HG02884 (cell line): ENCODE results near the gene ADGRE1.

Experiments used
- ATAC-seq: cut with Tn5 transposase; IDR thresholded peaks from one replicate; pipeline ENCODE4 v1.9.1; 2021; ENCODE audit warnings: mild to moderate bottlenecking, moderate library complexity; ENCODE audit not compliant: unreplicated experiment

Gene ADGRE1

DNA sequence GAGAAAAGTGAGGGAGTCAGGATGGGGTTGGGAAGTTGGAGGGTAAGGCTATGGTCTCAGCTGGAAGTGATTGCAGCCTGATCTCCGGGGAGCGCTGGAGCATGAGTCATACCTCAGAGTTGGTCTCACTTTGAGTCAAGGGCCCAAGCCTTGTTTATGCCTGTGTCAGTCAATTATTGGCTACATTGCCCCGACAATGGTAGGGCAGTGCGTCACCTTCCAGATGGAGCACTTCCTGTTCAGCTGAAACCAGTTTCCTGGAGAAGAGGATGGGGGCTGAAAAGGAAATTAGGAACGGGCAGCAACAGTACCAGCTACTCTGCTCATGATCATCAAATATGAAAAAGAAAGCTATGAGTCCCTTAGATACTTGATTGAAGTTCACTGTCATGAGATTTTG is 60.4 kb downstream of the ADGRE1 start:
- ATAC-seq = no peak

DNA sequence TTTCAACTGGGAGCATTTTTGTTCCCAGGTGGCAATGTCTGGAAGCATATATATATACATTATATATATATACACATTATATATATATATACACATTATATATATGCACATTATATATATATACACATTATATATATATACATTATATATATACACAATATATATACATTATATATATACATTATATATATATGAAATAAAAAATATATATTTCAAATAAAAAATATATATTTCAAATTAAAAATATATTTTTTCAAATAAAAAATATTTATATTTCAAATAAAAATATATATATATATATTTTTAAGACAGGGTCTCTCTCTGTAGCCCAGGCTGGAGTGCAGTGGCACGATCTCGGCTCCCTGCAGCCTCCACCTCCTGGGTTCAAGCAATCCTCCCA is 61.5 kb downstream of the ADGRE1 start:
- ATAC-seq = no peak

DNA sequence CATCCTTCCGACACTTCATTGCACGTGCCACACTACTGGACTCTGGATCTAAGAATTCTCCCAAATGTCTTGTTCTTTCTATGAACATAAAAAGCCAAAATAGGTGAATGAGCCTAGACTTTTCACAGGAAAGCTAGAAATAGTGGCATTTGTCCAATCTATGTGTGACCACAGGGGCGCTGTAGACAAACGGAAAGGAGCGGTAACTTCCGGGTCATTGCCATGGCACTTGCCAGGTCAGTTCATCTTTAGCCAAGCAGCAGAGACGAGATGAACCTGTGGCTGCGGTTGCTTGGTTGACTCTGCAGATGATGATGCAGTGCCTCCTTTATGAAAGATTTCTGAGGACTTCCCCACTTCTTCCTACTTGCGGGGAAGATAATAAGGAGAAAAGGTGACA is 65.6 kb downstream of the ADGRE1 start:
- ATAC-seq = no peak

DNA sequence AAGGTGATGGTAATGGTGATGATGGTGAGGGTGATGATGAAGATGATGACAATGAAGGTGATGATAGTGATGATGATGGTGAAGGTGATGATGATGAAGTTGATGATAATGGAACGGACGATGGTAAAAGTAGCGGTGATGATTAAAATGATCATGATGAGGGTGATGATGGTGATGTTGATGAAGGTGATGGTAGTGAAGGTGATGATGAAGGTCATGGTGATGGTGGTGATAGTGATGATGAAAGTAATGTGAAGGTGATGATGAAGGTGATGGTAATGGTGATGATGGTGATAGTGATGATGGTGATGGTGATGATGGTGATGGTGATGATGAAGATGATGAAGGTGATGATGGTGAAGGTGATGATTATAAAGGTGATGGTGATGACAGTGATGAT is 67.7 kb downstream of the ADGRE1 start:
- ATAC-seq = no peak

DNA sequence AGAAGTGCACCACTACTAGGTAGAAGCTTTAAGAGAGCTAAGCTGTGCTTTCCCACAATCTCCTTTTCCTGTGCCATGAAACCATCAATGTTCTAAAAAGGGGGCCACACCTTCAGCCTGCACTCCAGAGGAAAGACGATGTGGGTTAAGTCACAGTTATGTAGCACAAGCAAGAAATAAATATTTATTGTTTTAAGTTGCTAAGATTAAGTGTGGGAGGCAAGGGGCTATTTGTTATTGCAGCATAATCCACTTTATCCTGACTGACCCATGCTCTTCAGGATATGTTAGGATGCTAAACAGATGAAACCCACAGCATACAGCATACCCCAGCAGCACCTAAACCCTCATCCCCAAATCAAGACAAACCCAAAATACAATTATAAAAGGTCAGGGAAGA is 69.2 kb downstream of the ADGRE1 start:
- no peak for ATAC-seq

DNA sequence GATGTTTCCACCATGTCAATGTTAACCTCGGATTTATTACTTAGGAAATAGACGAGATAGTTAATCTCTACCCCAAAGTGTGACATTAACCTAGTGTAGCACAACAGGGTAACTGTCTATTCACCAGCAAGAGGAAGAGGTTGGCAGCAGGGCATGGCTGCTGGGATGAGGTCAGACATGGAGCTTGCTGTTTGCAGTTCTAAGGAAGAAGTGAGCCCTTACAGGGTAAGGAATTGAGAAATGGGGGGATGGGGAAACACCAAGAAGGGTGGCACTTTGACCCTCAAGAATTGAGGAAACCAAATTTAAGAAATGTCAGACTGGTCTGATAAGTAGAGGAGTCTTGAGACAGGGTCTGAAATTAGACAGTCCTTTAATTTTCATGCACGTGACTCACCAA is 71.4 kb downstream of the ADGRE1 start:
- ATAC-seq = no peak

DNA sequence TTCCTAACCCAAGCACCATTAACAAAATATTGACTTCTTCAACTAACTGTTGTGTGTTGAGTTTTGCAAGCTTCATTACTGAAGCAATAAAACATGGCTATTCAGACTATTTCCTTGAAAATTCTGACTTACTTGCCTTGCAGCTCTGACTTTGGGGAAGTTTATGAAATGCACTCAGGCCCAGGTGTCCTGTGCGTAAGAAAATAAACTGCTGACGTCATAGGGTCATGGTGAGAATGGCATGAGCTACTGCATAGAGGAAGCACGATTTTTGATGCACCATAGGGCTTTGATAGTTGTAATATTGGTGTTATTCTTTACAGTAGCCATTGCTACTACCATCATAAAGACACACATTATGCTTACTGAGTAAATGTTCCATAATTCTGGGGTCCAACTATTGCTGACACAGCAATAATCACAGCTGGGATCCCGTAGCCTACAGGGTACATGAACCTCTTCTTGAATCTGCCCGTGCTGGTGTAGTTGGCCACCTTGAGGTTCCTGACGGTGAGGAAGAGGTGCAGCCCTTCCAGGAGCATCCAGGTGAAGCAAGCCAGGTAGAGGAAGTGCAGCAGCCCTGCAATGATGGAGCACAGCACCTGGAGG is 76.0 kb downstream of the ADGRE1 start:
- ATAC-seq = no peak

DNA sequence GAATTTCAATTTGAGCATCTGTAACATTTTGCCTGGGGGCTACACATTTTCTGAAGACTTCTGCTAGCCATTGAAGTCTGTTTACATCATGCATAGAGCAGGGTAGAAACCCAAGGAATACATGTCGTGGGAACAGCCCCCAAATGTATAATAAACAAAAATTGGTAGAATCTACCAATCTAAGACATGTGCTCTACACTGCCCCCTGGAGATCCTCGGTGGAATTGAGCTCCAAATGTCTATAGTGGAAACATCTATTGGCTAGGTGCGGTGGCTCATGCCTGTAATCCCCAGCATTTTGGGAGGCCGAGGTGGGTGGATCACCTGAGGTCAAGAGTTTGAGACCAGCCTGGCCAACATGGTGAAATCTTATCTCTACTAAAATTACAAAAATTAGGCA is 76.6 kb downstream of the ADGRE1 start:
- ATAC-seq = no peak

DNA sequence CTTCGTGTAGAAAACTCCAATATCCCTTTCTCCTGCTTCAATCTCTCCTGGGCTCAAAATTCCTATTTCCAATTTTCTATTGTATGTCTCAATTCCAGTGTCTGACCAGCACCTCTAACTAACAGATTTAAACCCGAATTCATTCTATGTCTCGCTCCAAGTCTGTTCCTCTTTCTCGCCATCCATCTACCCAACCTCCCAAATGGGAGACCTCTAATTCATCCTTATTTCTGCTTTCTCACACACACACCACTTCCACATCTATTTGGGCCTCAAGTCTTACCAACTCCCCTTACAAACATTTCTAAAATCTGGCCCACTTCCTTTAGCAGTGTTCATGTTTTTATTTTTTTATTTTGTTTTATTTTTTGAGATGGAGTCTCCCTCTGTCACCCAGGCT is 80.6 kb downstream of the ADGRE1 start:
- no peak for ATAC-seq

DNA sequence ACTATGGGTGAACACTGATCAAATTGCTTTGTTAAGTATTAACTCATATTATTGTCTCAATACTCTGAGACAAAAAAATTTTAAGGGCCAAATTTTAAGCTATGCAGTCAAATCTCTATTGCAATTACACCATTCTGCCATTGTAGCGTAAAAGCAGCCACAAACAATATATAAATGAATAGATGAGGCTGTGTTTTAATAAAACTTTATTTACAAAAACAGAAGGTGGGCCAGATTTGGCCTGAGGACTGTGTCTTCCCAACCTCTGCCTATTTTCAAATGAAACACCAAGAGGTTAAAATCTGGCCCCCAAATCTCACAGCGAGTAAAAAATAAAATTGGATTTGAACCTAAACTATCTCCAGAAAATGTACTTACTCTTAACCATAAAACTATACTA is 82.1 kb downstream of the ADGRE1 start:
- no peak for ATAC-seq

DNA sequence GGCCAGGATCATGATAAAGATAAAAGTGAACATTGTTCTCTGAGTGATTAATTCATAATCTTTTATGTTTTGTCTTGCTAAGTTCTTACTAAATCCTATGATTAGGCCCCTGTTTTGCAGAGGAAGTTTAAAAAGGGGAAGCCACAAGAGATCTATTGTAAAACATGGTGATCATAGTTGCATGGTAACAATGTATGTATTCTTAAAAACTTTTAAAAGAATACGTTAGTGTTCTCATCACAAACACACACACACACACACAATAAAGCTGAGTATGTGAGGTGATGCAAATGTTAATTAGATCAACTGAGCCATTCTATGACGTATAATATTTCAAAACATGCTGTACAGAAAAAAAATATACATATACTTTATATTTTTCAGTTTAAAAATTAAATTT is 82.6 kb downstream of the ADGRE1 start:
- no peak for ATAC-seq

DNA sequence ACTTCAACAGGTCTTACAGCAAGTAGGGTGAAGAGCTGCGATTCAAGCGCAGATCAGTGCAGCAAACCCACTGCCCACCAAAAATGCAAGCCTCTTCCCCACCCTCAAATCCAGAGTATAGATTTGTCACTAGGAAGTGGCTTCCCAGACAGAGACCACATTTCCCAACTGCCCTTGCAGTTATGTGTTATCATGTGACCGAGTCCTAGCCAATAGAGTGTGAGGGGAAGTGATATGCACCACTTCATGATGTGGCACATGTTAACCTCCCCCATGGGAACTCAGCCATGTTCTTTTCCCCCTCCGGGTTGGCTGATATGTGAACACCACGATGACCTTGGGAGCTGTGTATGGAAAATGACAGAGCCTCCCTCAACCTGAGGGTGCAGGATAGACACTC is 83.1 kb downstream of the ADGRE1 start:
- no peak for ATAC-seq

DNA sequence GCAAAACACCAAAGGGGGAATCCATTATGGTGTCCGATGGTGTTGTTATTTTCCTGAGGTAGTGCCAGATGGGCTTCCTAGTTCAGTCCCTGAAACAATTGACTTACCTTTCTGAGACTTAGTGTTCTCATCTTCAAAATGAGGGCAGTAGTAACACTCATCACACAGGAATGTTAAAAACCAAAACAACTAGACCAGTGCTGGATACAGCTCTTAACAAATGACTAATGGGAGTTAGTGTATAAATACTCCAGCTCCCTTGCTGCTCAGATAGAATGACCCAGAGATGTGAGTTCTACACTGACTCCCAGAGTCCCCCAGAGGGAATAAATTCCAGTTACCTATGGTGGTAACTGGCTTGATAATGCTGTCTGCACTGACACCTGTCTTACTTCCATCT is 84.0 kb downstream of the ADGRE1 start:
- no peak for ATAC-seq

DNA sequence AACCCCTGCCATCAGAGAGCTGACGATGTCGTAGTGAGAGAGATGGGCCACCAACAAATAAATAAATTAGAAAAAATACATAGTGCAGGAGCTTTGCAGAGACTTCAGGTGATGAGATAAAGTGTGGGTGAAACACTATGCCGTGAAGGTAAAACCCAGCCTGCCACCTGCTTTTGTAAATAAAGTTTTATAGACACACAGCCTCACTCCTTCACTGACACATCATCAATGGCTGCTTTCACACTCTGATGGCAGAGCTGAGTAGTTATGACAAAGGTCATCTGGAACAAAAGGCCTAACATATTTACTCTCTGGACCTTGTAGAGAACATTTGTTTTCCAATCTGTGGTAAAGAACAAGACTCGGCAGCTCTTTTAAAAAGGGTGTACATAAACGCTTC is 88.8 kb downstream of the ADGRE1 start:
- no peak for ATAC-seq

DNA sequence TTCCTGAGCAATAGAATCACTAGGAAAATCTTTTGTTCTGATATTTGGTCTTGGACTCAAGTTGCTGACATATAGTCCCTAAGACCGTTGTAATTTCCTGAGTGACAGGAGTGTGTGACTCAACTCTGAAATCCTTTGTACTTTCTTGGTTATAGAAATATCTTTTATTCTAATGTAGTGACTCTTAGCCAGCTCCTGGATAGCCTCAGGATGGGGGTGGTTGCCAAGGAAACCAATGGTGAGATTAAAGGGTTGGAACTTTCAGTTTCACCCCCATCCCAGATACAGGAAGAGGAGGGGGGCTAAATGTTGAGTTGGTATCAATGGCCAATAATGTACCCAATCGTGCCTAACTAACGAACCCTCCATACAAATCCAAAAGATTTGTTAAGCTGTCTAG is 92.0 kb downstream of the ADGRE1 start:
- no peak for ATAC-seq

DNA sequence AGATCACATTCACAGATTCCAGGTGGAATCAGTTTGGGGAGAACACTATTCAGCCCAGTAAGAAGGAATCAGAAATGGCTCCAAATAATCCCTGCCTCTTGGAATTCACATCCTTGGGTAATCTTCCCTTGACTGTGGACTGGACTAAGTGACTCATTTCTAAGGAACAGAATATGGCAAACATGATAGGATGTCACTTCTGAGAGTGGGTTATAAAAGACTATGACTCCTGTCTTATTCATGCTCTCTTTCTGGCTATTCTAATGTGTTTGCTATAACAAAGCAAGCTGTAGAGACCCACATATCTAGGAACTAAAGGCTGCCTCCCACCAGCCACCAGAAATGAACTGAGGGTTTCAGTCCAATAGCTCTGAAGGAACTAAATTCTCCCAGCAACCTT is 96.1 kb downstream of the ADGRE1 start:
- ATAC-seq = no peak

DNA sequence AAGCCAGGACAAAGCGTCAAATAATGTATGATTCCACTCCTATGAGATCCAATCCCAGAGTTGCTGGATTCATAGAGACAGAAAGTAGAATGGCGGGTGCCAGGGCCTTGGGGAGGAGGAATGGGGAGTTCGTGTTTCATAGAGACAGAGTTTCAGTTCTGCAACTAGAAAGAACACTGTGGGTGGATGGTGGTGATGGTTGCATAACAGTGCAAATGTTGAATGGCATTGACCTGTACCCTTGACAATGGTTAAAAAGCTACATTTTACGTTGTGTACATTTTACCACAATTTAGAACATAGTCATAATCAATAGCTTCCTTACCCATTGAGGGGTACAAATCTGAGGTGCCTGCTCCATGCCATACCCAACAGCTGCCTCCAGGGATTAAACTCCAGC is 100.5 kb downstream of the ADGRE1 start:
- no peak for ATAC-seq

DNA sequence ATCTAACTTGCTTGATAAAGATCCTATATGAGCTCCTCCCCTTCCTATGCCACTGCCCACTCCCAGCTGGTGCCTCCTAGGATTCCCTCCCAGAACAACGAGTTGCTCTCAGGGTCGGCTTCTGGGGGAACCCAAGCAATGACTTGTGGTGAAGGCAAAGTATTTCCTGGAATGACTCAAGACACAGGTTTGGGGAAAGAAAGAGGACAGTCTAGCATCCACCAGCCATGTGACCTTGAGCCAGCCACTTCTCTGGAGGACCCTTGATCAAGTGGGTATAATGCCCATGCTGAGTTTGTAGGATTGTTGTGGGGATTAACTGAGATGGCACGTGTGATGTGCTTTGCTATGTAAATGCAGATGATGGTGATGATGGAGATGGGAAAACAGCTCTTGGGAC is 100.9 kb downstream of the ADGRE1 start:
- ATAC-seq = no peak
